SJSA1 (cell line): ENCODE data around the gene RANBP3. TPM values are rescaled to one million over a fixed set of nuclear protein-coding genes. Genes with fewer than 3 reads are reported as not detected.
A peak's percentile ranks its signal among the peaks of the same experiment; 100 is the strongest.
"Not testable (repeated sequence)": the region's sequence is repeated elsewhere in the genome, so short reads cannot be mapped to it uniquely, and the experiment has no call there.

ENCODE experiments used
- DNase-seq, 2 experiments: peaks; one replicate each; pipeline ENCODE4 v3.0.0-alpha.2; 2015 to 2020; ENCODE audit warnings: low spot score in 2 of 2, low read depth in 1 of 2
- H3K27ac ChIP-seq: fragments of 250-450 bp; sonication (Bioruptor Pico); 2 replicates; pipeline ENCODE4 v1.5.1; 2020; ENCODE audit warnings: mild to moderate bottlenecking, moderate library complexity
- H3K27me3 ChIP-seq: fragments of 250-450 bp; sonication (Bioruptor Pico); replicated peaks from 2 replicates; pipeline ENCODE4 v1.5.1; 2020; ENCODE audit warnings: mild to moderate bottlenecking, moderate library complexity
- H3K36me3 ChIP-seq: fragments of 250-450 bp; sonication (Bioruptor Pico); 2 replicates; pipeline ENCODE4 v1.5.1; 2020; ENCODE audit warnings: mild to moderate bottlenecking
- H3K4me1 ChIP-seq: fragments of 250-450 bp; sonication (Bioruptor Pico); replicated peaks from 2 replicates; pipeline ENCODE4 v1.6.1; 2021; ENCODE audit warnings: mild to moderate bottlenecking
- H3K4me3 ChIP-seq: fragments of 250-450 bp; sonication (Bioruptor Pico); 2 replicates; pipeline ENCODE4 v1.5.1; 2020; ENCODE audit warnings: mild to moderate bottlenecking
- H3K9me3 ChIP-seq: fragments of 250-450 bp; sonication (Bioruptor Pico); replicated peaks from 2 replicates; pipeline ENCODE4 v1.5.1; 2020; ENCODE audit warnings: mild to moderate bottlenecking
- total RNA-seq: library from RNA; depleted of rRNA; stranded (reverse); fragments of >200 nt; shearing (Covaris generic); gene quantifications from 2 replicates; pipeline ENCODE4 v1.2.3, GENCODE V29; 2014; rRNA removed

Gene RANBP3
- total RNA-seq, 1 experiment from 2014 or later = 81.2 TPM

- no peak overlapping the region for H3K4me3 ChIP-seq
- H3K27ac ChIP-seq = peak overlapping the region; percentile 37; the same call in 1 of the 2 replicates
- H3K4me1 ChIP-seq = peaks cover 64% of the 10 kb centered on the region
- no peaks in the 10 kb centered on the region for H3K27me3 ChIP-seq
- no peaks in the 10 kb centered on the region for H3K9me3 ChIP-seq
- DNase-seq = peak; percentile 91 to 94
- no peaks in the 10 kb centered on the region for H3K36me3 ChIP-seq
Measured at GRCh38 chr19:5880604-5881078, 97.3 kb downstream of the RANBP3 start.

DNA sequence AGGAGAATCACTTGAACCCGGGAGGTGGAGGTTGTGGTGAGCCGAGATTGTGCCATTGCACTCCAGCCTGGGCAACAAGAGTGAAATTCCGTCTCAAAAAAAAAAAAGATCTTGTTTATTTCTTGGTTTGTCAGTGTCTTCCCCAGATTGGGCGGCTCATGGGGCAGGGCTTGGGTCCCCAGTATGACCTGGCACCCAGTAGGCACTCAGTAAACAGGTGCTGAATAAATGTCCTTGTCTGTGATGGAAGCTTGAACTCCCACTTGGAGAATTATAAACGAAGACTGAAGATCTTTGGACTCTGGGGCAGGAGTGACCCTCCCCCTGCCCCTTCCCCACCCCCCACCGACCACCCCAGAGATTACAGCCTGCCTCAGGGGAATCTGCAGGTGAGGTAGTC is 97.7 kb downstream of the RANBP3 start:
- Histone ChIP-seq H3K9me3 (no peaks in the 10 kb centered on the region), H3K27me3 (no peaks in the 10 kb centered on the region), H3K27ac (no peak overlapping the region), H3K4me3 (no peak overlapping the region), H3K36me3 (no peaks in the 10 kb centered on the region), H3K4me1 (peaks cover 67% of the 10 kb centered on the region)
- peak in 1 of 2 experiments; percentile 35 for DNase-seq

DNA sequence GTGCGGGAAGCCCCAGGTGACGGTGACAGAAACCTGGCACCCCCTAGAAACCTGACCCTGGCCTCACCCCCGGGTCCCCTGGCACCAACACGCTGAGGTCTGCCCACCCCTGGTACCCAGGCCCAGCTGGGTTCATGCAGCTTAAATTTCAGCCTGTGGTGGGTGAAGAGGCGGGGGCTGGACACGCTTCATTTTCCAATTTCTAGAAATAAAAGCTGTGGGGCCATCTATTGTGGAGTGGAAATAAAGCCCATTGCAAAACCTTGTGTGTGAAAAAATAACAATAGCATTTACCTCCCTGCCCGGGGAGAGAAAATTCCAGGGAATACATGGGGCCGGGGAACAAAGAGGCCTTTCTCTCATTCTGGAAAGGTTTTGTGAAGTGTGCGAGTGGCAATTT is 100.1 kb downstream of the RANBP3 start:
- no peaks in the 10 kb centered on the region for H3K27me3 ChIP-seq
- no peak for DNase-seq

DNA sequence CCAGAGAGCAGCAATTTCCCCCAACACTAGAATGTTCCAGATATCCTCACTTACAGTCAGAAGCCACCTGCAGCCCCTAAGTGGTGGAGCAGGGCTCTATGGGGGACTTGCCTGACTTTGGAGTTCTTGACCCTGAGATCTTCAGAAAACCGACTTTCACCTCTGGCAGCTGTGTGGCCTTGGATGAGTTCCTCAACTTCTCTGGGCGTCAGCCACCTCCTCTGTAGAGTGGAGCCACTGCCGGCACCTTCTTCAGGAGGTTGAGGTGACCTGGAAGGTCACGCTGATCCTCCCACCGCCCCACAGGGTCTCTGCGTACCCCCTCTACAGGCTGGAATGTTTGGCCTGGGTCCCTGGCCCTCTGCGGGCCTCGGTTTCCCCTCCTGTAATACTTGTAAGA is 100.5 kb downstream of the RANBP3 start:
- Histone ChIP-seq H3K36me3 (no peaks in the 10 kb centered on the region), H3K27me3 (no peaks in the 10 kb centered on the region), H3K9me3 (peaks cover 4% of the 10 kb centered on the region), H3K4me1 (peaks cover 61% of the 10 kb centered on the region), H3K27ac (no peak overlapping the region), H3K4me3 (no peak overlapping the region)
- peak in 1 of 2 experiments; percentile 39 for DNase-seq

More for the DNA sequence above, 100.1 kb downstream of the RANBP3 start:
- Histone ChIP-seq H3K9me3 (peaks cover 4% of the 10 kb centered on the region), H3K36me3 (no peaks in the 10 kb centered on the region), H3K4me1 (peaks cover 66% of the 10 kb centered on the region), H3K4me3 (no peak overlapping the region), H3K27ac (no peak overlapping the region)

DNA sequence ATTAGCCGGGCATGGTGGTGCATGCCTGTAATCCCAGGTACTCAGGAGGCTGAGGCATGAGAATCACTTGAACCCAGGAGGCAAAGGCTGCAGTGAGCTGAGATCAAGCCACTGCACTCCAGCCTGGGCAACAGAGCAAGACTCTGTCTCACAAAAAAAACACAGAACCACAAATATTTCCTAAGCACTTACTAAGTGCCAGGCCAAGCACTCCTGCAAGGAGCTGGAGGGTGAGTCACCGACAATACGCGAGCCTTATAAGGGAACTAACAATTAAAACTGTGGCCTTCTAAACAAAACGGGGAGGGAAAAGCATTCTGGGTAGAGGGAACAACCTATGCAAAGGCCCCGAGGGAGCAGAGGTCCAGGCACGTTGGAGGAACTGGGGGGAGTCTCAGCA is 103.4 kb downstream of the RANBP3 start:
- H3K9me3 ChIP-seq, H3K36me3 ChIP-seq: not testable (repeated sequence)
- peak; percentile 62 to 77 for DNase-seq

DNA sequence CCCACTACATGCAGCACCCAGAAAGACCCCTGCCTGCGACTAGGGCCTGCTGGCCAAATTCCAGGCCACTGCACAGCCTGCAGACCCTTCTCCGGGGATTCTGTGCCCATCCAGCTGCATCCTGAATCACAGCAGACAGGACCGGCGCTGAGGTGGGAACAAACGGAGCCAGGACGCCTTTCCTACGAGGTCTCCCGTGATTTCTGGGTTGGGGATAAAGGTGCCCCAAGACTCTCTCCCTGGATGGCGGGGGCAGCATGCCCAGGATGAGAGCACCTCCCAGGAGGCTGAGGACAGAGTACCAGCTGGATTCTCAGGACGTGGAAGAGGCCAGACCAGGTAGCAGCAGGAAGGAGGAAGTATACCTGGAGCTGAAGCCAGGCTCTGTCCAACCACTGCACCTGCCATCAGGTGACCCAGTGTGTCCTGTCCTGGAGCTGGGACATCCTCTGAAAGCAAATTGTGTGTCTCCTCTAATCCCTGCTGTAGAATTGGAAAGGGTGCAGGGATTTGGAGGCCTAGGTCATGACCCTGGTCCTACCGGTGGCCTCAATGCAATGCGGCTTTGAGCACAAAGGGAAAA is 104.2 kb downstream of the RANBP3 start:
- Histone ChIP-seq H3K27ac (no peak overlapping the region), H3K9me3 (peaks cover 4% of the 10 kb centered on the region), H3K36me3 (no peaks in the 10 kb centered on the region), H3K27me3 (no peaks in the 10 kb centered on the region), H3K4me1 (peaks cover 39% of the 10 kb centered on the region), H3K4me3 (no peak overlapping the region)
- DNase-seq = peak in 1 of 2 experiments; percentile 33

More for the DNA sequence above, 103.4 kb downstream of the RANBP3 start:
- not testable (repeated sequence) for H3K4me3 ChIP-seq, H3K27me3 ChIP-seq, H3K27ac ChIP-seq
- H3K4me1 ChIP-seq = peaks cover 47% of the 10 kb centered on the region

DNA sequence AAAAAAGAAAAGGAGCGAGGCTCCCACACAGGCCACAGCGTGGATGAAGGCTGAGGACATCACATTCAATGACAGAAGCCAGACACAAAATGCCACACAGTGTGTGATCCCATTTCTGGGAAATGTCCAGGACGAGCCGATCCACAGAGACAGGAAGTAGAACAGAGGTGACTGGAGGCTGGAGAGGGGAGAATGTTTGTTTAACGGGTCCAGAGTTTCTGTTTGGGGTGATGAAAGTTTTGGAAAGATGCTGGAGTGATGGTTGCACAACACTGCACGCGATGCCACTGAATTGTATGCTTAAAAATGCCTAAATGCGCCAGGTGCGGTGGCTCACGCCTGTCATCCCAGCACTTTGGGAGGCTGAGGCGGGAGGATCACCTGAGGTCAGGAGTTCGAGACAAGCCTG is 107.0 kb downstream of the RANBP3 start:
- peak in 1 of 2 experiments; percentile 40 for DNase-seq
- Histone ChIP-seq H3K4me3 (no peak overlapping the region), H3K4me1 (peaks cover 29% of the 10 kb centered on the region)

GRCh38 chr19:5867201-5868136 is 110.5 kb downstream of the RANBP3 start:
- no peaks in the 10 kb centered on the region for H3K36me3 ChIP-seq
- H3K4me1 ChIP-seq = peaks cover 10% of the 10 kb centered on the region; the same call in 1 of the 2 replicates
- H3K27me3 ChIP-seq = no peaks in the 10 kb centered on the region
- DNase-seq = no peak
- no peak overlapping the region for H3K4me3 ChIP-seq
- no peaks in the 10 kb centered on the region for H3K9me3 ChIP-seq
- no peak overlapping the region for H3K27ac ChIP-seq

More for the DNA sequence above, 107.0 kb downstream of the RANBP3 start:
- no peaks in the 10 kb centered on the region for H3K27me3 ChIP-seq
- H3K27ac ChIP-seq = no peak overlapping the region
- no peaks in the 10 kb centered on the region for H3K36me3 ChIP-seq
- H3K9me3 ChIP-seq = peaks cover 4% of the 10 kb centered on the region

Other genes starting within 250 kb of the RANBP3 start
- 0.76 and 2.0 TPM in 2 replicates for gene PRR22, start 193.4 kb downstream of the RANBP3 start, total RNA-seq
- 35.6 and 52.5 TPM in 2 replicates for gene DUS3L, start 187.0 kb downstream of the RANBP3 start, total RNA-seq
- gene NRTN, start 173.1 kb downstream of the RANBP3 start, total RNA-seq = 17.6 and 32.9 TPM in 2 replicates
- gene FUT6, start 138.4 kb downstream of the RANBP3 start, total RNA-seq = not detected in 2 replicates
- gene FUT3, start 126.7 kb downstream of the RANBP3 start, total RNA-seq = not detected in 2 replicates
- not detected in 2 replicates for gene FUT5, start 107.6 kb downstream of the RANBP3 start, total RNA-seq
- gene NDUFA11, start 74.3 kb downstream of the RANBP3 start, total RNA-seq = 385 and 703 TPM in 2 replicates
- 1.9 and 3.2 TPM in 2 replicates for gene VMAC, start 73.3 kb downstream of the RANBP3 start, total RNA-seq
- gene CAPS, start 63.9 kb downstream of the RANBP3 start, total RNA-seq = 0.78 and 1.4 TPM in 2 replicates
- 9.7 and 13.1 TPM in 2 replicates for gene RFX2, start 132.4 kb upstream of the RANBP3 start, total RNA-seq
- not detected in 2 replicates for gene ACSBG2, start 157.5 kb upstream of the RANBP3 start, total RNA-seq